IMR-90 (cell line): ENCODE data around the gene SUPT16H. TPM values are rescaled to one million over a fixed set of nuclear protein-coding genes. Genes with fewer than 3 reads are reported as not detected.

Experiments
- ATAC-seq: fragments of 200-7000 bp; cut with Tn5 transposase; 2 replicates; pipeline ENCODE4 v1.9.1; 2020; ENCODE audit warnings: low read depth, mild to moderate bottlenecking, moderate library complexity
- BruUV-seq: library from RNA; stranded (reverse); fragments of 400-500 nt; replicated peaks from 2 replicates; lab custom pipeline; 2021; lab: Mats Ljungman, UMichigan
- CTCF ChIA-PET: fragments of 300-600 bp; formaldehyde crosslinking; extraction: SDS; loops from one replicate; lab custom pipeline; 2021; ENCODE audit warnings: antibody characterized with exemption; lab: Yijun Ruan, JAX
- POLR2A ChIA-PET: fragments of 300-600 bp; sonication (Branson Sonifier 250); formaldehyde crosslinking; loops from one replicate; lab custom pipeline; 2022; ENCODE audit warnings: antibody characterized with exemption; ENCODE audit not compliant: unreplicated experiment; lab: Charles Lee
- DNase-seq: peaks from one replicate; pipeline ENCODE4 v3.0.0; 2013
- H2AFZ ChIP-seq: replicated peaks from 2 replicates; pipeline ENCODE3; 2013; ENCODE audit warnings: low read length, mild to moderate bottlenecking; ENCODE audit not compliant: poor library complexity
- H2AK5ac ChIP-seq: 2 replicates; pipeline ENCODE4 v1.6.1; 2013; ENCODE audit warnings: low read depth, low read length, inconsistent platforms
- H2AK9ac ChIP-seq: replicated peaks from 2 replicates; pipeline ENCODE3; 2013; ENCODE audit warnings: mild to moderate bottlenecking, low read depth, low read length, moderate library complexity; ENCODE audit not compliant: poor library complexity
- H2BK120ac ChIP-seq: 2 replicates; pipeline ENCODE4 v1.6.1; 2013; ENCODE audit warnings: low read depth, low read length, inconsistent platforms
- H2BK15ac ChIP-seq: 3 replicates; pipeline ENCODE4 v1.6.1; 2013; ENCODE audit warnings: low read depth, low read length, inconsistent platforms
- H2BK20ac ChIP-seq: 2 replicates; pipeline ENCODE4 v1.6.1; 2013; ENCODE audit warnings: low read depth, mild to moderate bottlenecking, inconsistent platforms, low read length, moderate library complexity
- H2BK5ac ChIP-seq: 2 replicates; pipeline ENCODE4 v1.6.1; 2013; ENCODE audit warnings: mild to moderate bottlenecking, low read depth, low read length, inconsistent platforms; ENCODE audit not compliant: poor library complexity, severe bottlenecking
- H3K14ac ChIP-seq: replicated peaks from 2 replicates; pipeline ENCODE4 v1.6.1; 2013; ENCODE audit warnings: low read depth, low read length, inconsistent platforms
- H3K18ac ChIP-seq: 2 replicates; pipeline ENCODE4 v1.6.1; 2013; ENCODE audit warnings: low read depth, low read length, control low read depth
- H3K23ac ChIP-seq: 2 replicates; pipeline ENCODE4 v1.6.1; 2013; ENCODE audit warnings: low read depth, low read length, inconsistent platforms
- H3K27ac ChIP-seq: 2 replicates; pipeline ENCODE4 v1.5.1; 2013; ENCODE audit warnings: mild to moderate bottlenecking, control low read depth, low read length; ENCODE audit not compliant: insufficient read depth
- H3K27me3 ChIP-seq: 2 replicates; pipeline ENCODE4 v1.6.1; 2013; ENCODE audit warnings: low read length; ENCODE audit not compliant: control insufficient read depth, insufficient read depth
- H3K36me3 ChIP-seq: 2 replicates; pipeline ENCODE4 v1.6.1; 2013; ENCODE audit warnings: low read length, mixed read lengths; ENCODE audit not compliant: control insufficient read depth, insufficient read depth
- H3K4ac ChIP-seq: 2 replicates; pipeline ENCODE4 v1.6.1; 2013; ENCODE audit warnings: low read depth, low read length, inconsistent platforms
- H3K4me1 ChIP-seq: 2 replicates; pipeline ENCODE4 v1.6.1; 2013; ENCODE audit warnings: low read length, mixed read lengths; ENCODE audit not compliant: control insufficient read depth, insufficient read depth
- H3K4me2 ChIP-seq: 2 replicates; pipeline ENCODE4 v1.6.1; 2013; ENCODE audit warnings: low read depth, mild to moderate bottlenecking, control low read depth, low read length, moderate library complexity
- H3K4me3 ChIP-seq: 2 replicates; pipeline ENCODE4 v1.5.1; 2013; ENCODE audit warnings: low read depth, mild to moderate bottlenecking, control low read depth, low read length, moderate library complexity; ENCODE audit not compliant: insufficient read depth
- H3K56ac ChIP-seq: 2 replicates; pipeline ENCODE4 v1.6.1; 2013; ENCODE audit warnings: low read length, inconsistent platforms; ENCODE audit not compliant: insufficient read depth; ENCODE audit errors: extremely low read depth
- H3K79me1 ChIP-seq, 2 experiments: 2 replicates each; pipeline ENCODE4 v1.6.1; 2013; ENCODE audit warnings: low read length in 2 of 2, inconsistent platforms in 1 of 2, low read depth in 1 of 2
- H3K9ac ChIP-seq: 2 replicates; pipeline ENCODE4 v1.6.1; 2013; ENCODE audit warnings: low read depth, low read length, control low read depth
- H3K9me1 ChIP-seq: 2 replicates; pipeline ENCODE4 v1.6.1; 2013; ENCODE audit warnings: low read length, inconsistent platforms; ENCODE audit not compliant: insufficient read depth
- H3K9me3 ChIP-seq: 2 replicates; pipeline ENCODE4 v1.6.1; 2013; ENCODE audit warnings: low read length; ENCODE audit not compliant: control insufficient read depth, insufficient read depth
- H4K20me1 ChIP-seq: 2 replicates; pipeline ENCODE4 v1.6.1; 2013; ENCODE audit warnings: low read length, inconsistent platforms; ENCODE audit not compliant: insufficient read depth
- H4K5ac ChIP-seq: 2 replicates; pipeline ENCODE4 v1.6.1; 2013; ENCODE audit warnings: mild to moderate bottlenecking, low read depth, low read length, control low read depth
- H4K8ac ChIP-seq, 2 experiments: 2 replicates each; pipeline ENCODE4 v1.6.1; 2013; ENCODE audit warnings: low read depth in 2 of 2, low read length in 2 of 2, control low read depth in 1 of 2, inconsistent platforms in 1 of 2
- H4K91ac ChIP-seq: 2 replicates; pipeline ENCODE4 v1.6.1; 2013; ENCODE audit warnings: low read depth, low read length, inconsistent platforms; ENCODE audit not compliant: insufficient read depth
- BHLHE40 ChIP-seq: fragments of 150-350 bp; IDR thresholded peaks from 2 replicates; pipeline ENCODE4 v1.6.1; 2016; ENCODE audit warnings: mild to moderate bottlenecking, low read depth, low read length
- CEBPB ChIP-seq: IDR thresholded peaks from 2 replicates; pipeline ENCODE4 v1.6.1; 2012; ENCODE audit warnings: low read depth, low read length, improper control_type of control experiment
- CHD1 ChIP-seq: IDR thresholded peaks from 2 replicates; pipeline ENCODE4 v1.6.1; 2012; ENCODE audit warnings: low read depth, low read length, improper control_type of control experiment
- ELK1 ChIP-seq: fragments of 150-350 bp; IDR thresholded peaks from 2 replicates; pipeline ENCODE4 v1.6.1; 2016; ENCODE audit warnings: low read depth, mild to moderate bottlenecking, low read length, moderate library complexity, borderline replicate concordance
- FOS ChIP-seq: fragments of 150-350 bp; IDR thresholded peaks from 2 replicates; pipeline ENCODE4 v1.6.1; 2016; ENCODE audit warnings: low read depth, low read length
- MAFK ChIP-seq: IDR thresholded peaks from 2 replicates; pipeline ENCODE4 v1.6.1; 2012; ENCODE audit warnings: low read depth, low read length, improper control_type of control experiment
- MAZ ChIP-seq: IDR thresholded peaks from 2 replicates; pipeline ENCODE4 v1.6.1; 2012; ENCODE audit warnings: low read depth, mild to moderate bottlenecking, low read length, improper control_type of control experiment, moderate library complexity, borderline replicate concordance
- NFE2L2 ChIP-seq: fragments of 150-350 bp; IDR thresholded peaks from 2 replicates; pipeline ENCODE4 v1.6.1; 2016; ENCODE audit warnings: low read depth, mild to moderate bottlenecking, low read length
- RFX5 ChIP-seq: IDR thresholded peaks from 2 replicates; pipeline ENCODE4 v1.8.0; 2012; ENCODE audit warnings: low read depth, mild to moderate bottlenecking, low read length, moderate library complexity
- SMC3 ChIP-seq: fragments of 150-350 bp; IDR thresholded peaks from 2 replicates; pipeline ENCODE4 v1.6.1; 2016; ENCODE audit warnings: low read depth, mild to moderate bottlenecking, antibody characterized with exemption, low read length, moderate library complexity
- USF2 ChIP-seq: fragments of 150-350 bp; IDR thresholded peaks from 2 replicates; pipeline ENCODE4 v1.6.1; 2017; ENCODE audit warnings: mild to moderate bottlenecking, antibody characterized with exemption, low read length, low read depth
- WGBS, 2 experiments: methylation state at CpG; one replicate each; pipeline versions ENCODE4 v1.1.5 to v1.1.7; 2013; ENCODE audit warnings: missing lambda C conversion rate in 2 of 2; ENCODE audit not compliant: insufficient read length in 1 of 2; ENCODE audit errors: extremely low coverage in 2 of 2; 5-methylcytosine and 5-hydroxymethylcytosine counted together
- dilution Hi-C: fragments of 300-500 bp; cut with HindIII; formaldehyde crosslinking; loops from one replicate; pipeline ENCODE4 v1.14.3; 2018; ENCODE audit warnings: low sequenced_read_pairs; ENCODE audit not compliant: unreplicated experiment
- in situ Hi-C: fragments of 300-500 bp; cut with MboI; formaldehyde crosslinking; loops from 3 replicates; pipeline ENCODE4 v1.14.3; 2019; ENCODE audit warnings: low sequenced_read_pairs, inconsistent platforms, mixed read lengths
- intact Hi-C: fragments of 100-400 bp; cut with micrococcal nuclease; formaldehyde crosslinking; loops from 2 replicates; pipeline ENCODE4 v1.10.0; 2022
- polyA plus RNA-seq, 3 experiments: library from polyadenylated mRNA; depleted of rRNA; stranded (reverse); fragments of >200 nt; gene quantifications; 2 replicates each; pipeline ENCODE4 v1.2.3, GENCODE V29; 2012; ENCODE audit warnings: low replicate concordance in 1 of 3
- total RNA-seq: library from RNA; depleted of rRNA; stranded (reverse); fragments of >200 nt; gene quantifications from 2 replicates; pipeline ENCODE4 v1.2.3, GENCODE V29; 2012
- TF ChIP-seq, protein P1 (sequence below): conservative IDR thresholded peaks from 2 replicates; pipeline ENCODE4 v1.5.1; 2012; ENCODE audit warnings: mild to moderate bottlenecking, low read depth, low read length, improper control_type of control experiment

Gene SUPT16H
- total and polyA plus RNA-seq, 2 of the 4 experiments (the other 2 are of a cell fraction) = 50.6 to 103 TPM

DNA sequence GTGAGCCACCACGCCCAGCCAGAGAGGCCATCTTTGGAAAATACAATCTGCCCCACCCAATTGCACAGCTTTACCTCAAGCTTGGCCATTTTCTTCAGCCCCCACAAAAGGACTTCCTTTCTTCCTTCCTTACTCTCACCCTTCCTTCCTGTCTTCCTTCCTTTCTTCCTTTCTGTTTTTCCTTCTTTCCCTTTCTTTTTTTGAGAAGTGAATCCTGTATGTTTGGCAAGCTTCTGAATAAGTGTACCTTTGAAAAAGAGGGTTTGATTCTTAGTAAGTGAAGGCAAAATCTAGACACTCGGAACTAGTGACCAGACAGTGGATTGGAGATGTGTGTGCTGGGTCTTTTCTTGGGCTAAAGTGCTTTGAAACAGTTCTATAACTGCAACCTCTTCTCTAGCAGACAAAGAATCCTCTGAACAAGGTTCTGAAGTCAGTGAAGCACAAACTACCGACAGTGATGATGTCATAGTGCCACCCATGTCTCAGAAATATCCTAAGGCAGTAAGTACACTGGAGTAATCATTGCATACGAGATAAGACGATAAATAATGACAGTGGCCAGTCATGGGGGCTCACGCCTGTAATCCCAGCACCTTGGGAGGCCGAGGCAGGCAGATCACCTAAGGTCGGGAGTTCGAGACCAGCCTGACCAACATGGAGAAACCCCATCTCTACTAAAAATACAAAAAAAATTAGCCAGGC, 49.5 kb downstream of the SUPT16H start:
- peaks cover 13% of the 10 kb centered on the region for H3K27me3 ChIP-seq
- DNase-seq (no peak), ATAC-seq (no peak)
- H3K9ac ChIP-seq = no peak overlapping the region
- 54% methylated on average over 2 of the region's 9 CpGs; no CpG with 5 or more reads in 1 of the 2 experiments for WGBS, 2 experiments
- no peak overlapping the region for H3K4me2 ChIP-seq
- H4K8ac ChIP-seq = no peak overlapping the region
- H3K56ac ChIP-seq = no peak overlapping the region
- no peak overlapping the region for H3K4me3 ChIP-seq
- H2AFZ ChIP-seq = no peak overlapping the region
- H2BK15ac ChIP-seq = no peak overlapping the region
- H4K5ac ChIP-seq = no peak overlapping the region
- H4K20me1 ChIP-seq = no peaks in the 10 kb centered on the region
- no peak overlapping the region for H3K4ac ChIP-seq
- H3K36me3 ChIP-seq = no peaks in the 10 kb centered on the region
- no peak overlapping the region for H3K27ac ChIP-seq
- dilution Hi-C loops (no loop called here), in situ Hi-C loops (no loop called here), intact Hi-C loops (no loop called here)
- no peak for TF ChIP-seq CHD1
- TF ChIP-seq RFX5 = no peak
- TF ChIP-seq BHLHE40 = no peak
- no peak for TF ChIP-seq MAZ
- TF ChIP-seq, protein P1, sequence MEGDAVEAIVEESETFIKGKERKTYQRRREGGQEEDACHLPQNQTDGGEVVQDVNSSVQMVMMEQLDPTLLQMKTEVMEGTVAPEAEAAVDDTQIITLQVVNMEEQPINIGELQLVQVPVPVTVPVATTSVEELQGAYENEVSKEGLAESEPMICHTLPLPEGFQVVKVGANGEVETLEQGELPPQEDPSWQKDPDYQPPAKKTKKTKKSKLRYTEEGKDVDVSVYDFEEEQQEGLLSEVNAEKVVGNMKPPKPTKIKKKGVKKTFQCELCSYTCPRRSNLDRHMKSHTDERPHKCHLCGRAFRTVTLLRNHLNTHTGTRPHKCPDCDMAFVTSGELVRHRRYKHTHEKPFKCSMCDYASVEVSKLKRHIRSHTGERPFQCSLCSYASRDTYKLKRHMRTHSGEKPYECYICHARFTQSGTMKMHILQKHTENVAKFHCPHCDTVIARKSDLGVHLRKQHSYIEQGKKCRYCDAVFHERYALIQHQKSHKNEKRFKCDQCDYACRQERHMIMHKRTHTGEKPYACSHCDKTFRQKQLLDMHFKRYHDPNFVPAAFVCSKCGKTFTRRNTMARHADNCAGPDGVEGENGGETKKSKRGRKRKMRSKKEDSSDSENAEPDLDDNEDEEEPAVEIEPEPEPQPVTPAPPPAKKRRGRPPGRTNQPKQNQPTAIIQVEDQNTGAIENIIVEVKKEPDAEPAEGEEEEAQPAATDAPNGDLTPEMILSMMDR = no peak
- no peak for TF ChIP-seq SMC3
- TF ChIP-seq MAFK = no peak
- no peak for TF ChIP-seq FOS
- no peak for TF ChIP-seq CEBPB
- no peak for TF ChIP-seq ELK1
- no peak for TF ChIP-seq USF2
- no peak for TF ChIP-seq NFE2L2
- no peak overlapping the region for H2BK120ac ChIP-seq
- H3K23ac ChIP-seq = no peak overlapping the region
- BruUV-seq = no TSS peak
- H2AK5ac ChIP-seq = no peak overlapping the region
- no peaks in the 10 kb centered on the region for H3K9me1 ChIP-seq
- no peak overlapping the region for H3K18ac ChIP-seq
- ChIA-PET CTCF (no interaction called here), POLR2A (no interaction called here)
- H2BK5ac ChIP-seq = no peak overlapping the region
- no peak overlapping the region for H2AK9ac ChIP-seq
- no peak overlapping the region for H4K91ac ChIP-seq
- no peak overlapping the region for H2BK20ac ChIP-seq
- H3K9me3 ChIP-seq = no peaks in the 10 kb centered on the region
- no peaks in the 10 kb centered on the region for H3K79me1 ChIP-seq
- H3K4me1 ChIP-seq = no peaks in the 10 kb centered on the region
- H3K14ac ChIP-seq = no peak overlapping the region
